K562 (cell line): ENCODE results near the gene SNUPN. TPM values are rescaled to one million over a fixed set of nuclear protein-coding genes. Genes with fewer than 3 reads are reported as not detected.

ENCODE experiments used
- ATAC-seq: fragments of 200-7000 bp; cut with Tn5 transposase; 3 replicates; pipeline ENCODE4 v1.9.1; 2020; ENCODE audit warnings: moderate library complexity
- BruUV-seq: library from RNA; stranded (reverse); fragments of 400-500 nt; replicated peaks from 2 replicates; lab custom pipeline; 2021; lab: Mats Ljungman, UMichigan
- CTCF ChIA-PET: fragments of 300-600 bp; formaldehyde crosslinking; extraction: SDS; loops from one replicate; lab custom pipeline; 2021; ENCODE audit warnings: low intra/inter-chr PET ratio; lab: Yijun Ruan, JAX
- POLR2A ChIA-PET: fragments of 300-600, 350-650 bp; sonication (Branson Sonifier 250); formaldehyde crosslinking; extraction: SDS; loops from one replicate; lab custom pipeline; 2021; ENCODE audit warnings: antibody characterized with exemption, inconsistent platforms; lab: Yijun Ruan, JAX
- DNase-seq, 4 experiments: peaks; one replicate each; pipeline versions ENCODE4 v3.0.0 to v3.0.0-alpha.2; 2011 to 2018; ENCODE audit warnings: low spot score in 3 of 4, mixed read lengths in 3 of 4; ENCODE audit errors: extremely low read depth in 1 of 4
- FAIRE-seq: peaks from 2 replicates; lab custom pipeline; 2011; peaks lifted over from hg19 to GRCh38; lab: Jason Lieb, UNC
- H2AFZ ChIP-seq: 2 replicates; pipeline ENCODE4 v1.6.0; 2011; ENCODE audit warnings: low read depth, low read length, control low read depth, inconsistent platforms
- H3K27ac ChIP-seq: fragments of 200-600 bp; 3 replicates; pipeline ENCODE4 v1.8.0; 2011; ENCODE audit warnings: low read depth, mild to moderate bottlenecking, control low read depth, inconsistent platforms, low read length, moderate library complexity, mixed read lengths; ENCODE audit errors: extremely low read depth
- H3K27me3 ChIP-seq, 2 experiments: fragments of 300-600 bp in 1 of 2; 2 replicates in 1 of 2; 3 replicates in 1 of 2; pipeline versions ENCODE4 v1.6.0 to v1.8.0; 2011; ENCODE audit warnings: inconsistent platforms in 2 of 2, low read length in 2 of 2, mild to moderate bottlenecking in 1 of 2, mixed read lengths in 1 of 2, moderate library complexity in 1 of 2; ENCODE audit not compliant: control insufficient read depth in 2 of 2, insufficient read depth in 2 of 2
- H3K36me3 ChIP-seq: fragments of 300-600 bp; 3 replicates; pipeline ENCODE4 v1.8.0; 2011; ENCODE audit warnings: mild to moderate bottlenecking, low read length, inconsistent platforms; ENCODE audit not compliant: control insufficient read depth, insufficient read depth
- H3K4me1 ChIP-seq, 2 experiments: fragments of 200-600 bp in 1 of 2; replicated peaks in 1 of 2; 2 replicates in 1 of 2; 3 replicates in 1 of 2; pipeline versions ENCODE4 v1.5.1 to v1.8.0; 2011; ENCODE audit warnings: inconsistent platforms in 2 of 2, low read length in 2 of 2, mild to moderate bottlenecking in 1 of 2, mixed read lengths in 1 of 2, moderate library complexity in 1 of 2; ENCODE audit not compliant: control insufficient read depth in 2 of 2, insufficient read depth in 2 of 2
- H3K4me2 ChIP-seq: 2 replicates; pipeline ENCODE4 v1.6.1; 2011; ENCODE audit warnings: low read length, control low read depth, inconsistent platforms, mixed read lengths; ENCODE audit not compliant: insufficient read depth
- H3K4me3 ChIP-seq: fragments of 200-600 bp; sonication (generic), shearing (Covaris generic); 2 replicates; pipeline ENCODE4 v1.5.1; 2016; ENCODE audit warnings: control low read depth, inconsistent platforms
- H3K79me2 ChIP-seq: fragments of 200-600 bp; 3 replicates; pipeline ENCODE4 v1.8.0; 2011; ENCODE audit warnings: low read length, inconsistent platforms; ENCODE audit not compliant: control insufficient read depth, insufficient read depth
- H3K9ac ChIP-seq, 2 experiments: 2 replicates each; pipeline versions ENCODE4 v1.6.0 to v1.6.1; 2011; ENCODE audit warnings: low read depth in 2 of 2, low read length in 2 of 2, control low read depth in 1 of 2, inconsistent platforms in 1 of 2, mild to moderate bottlenecking in 1 of 2, mixed read lengths in 1 of 2; ENCODE audit not compliant: insufficient read depth in 1 of 2
- H3K9me1 ChIP-seq: one replicate; pipeline ENCODE4 v1.6.0; 2011; ENCODE audit warnings: inconsistent platforms, mild to moderate bottlenecking, low read length, moderate library complexity; ENCODE audit not compliant: control insufficient read depth, insufficient read depth
- H3K9me3 ChIP-seq: replicated peaks from 2 replicates; pipeline ENCODE4 v1.5.1; 2011; ENCODE audit warnings: low read depth, low read length, inconsistent platforms; ENCODE audit not compliant: control insufficient read depth, insufficient read depth
- H4K20me1 ChIP-seq: replicated peaks from 2 replicates; pipeline ENCODE4 v1.6.1; 2011; ENCODE audit warnings: low read length, inconsistent platforms, mixed read lengths; ENCODE audit not compliant: control insufficient read depth, insufficient read depth
- BRD9 ChIP-seq: fragments of 450-650 bp; IDR thresholded peaks from 2 replicates; pipeline ENCODE4 v1.6.1; 2018; ENCODE audit warnings: low read depth; ENCODE audit not compliant: partially characterized antibody
- KDM5B ChIP-seq: fragments of 200-600 bp; sonication (generic); IDR thresholded peaks from 2 replicates; pipeline ENCODE4 v1.6.1; 2012; ENCODE audit warnings: low read depth, mild to moderate bottlenecking, moderate library complexity, low read length, control low read depth, inconsistent platforms; ENCODE audit not compliant: insufficient replicate concordance
- NELFE ChIP-seq: IDR thresholded peaks from 2 replicates; pipeline ENCODE4 v1.6.1; 2011; ENCODE audit warnings: mild to moderate bottlenecking; ENCODE audit not compliant: insufficient read depth, insufficient read length
- PHF8 ChIP-seq: fragments of 200-600 bp; sonication (generic); IDR thresholded peaks from 2 replicates; pipeline ENCODE4 v1.6.1; 2012; ENCODE audit warnings: mixed run types, mild to moderate bottlenecking, inconsistent platforms, low read length, moderate library complexity, borderline replicate concordance
- SMARCA5 ChIP-seq: fragments of 450-650 bp; IDR thresholded peaks from 2 replicates; pipeline ENCODE4 v1.6.1; 2016
- WGBS: fragments of 100-300 bp; shearing (Covaris generic); methylation state at CpG from one replicate; pipeline ENCODE4 v1.1.6; 2016; ENCODE audit warnings: low coverage, mixed read lengths; ENCODE audit not compliant: insufficient coverage; ENCODE audit errors: missing lambda C conversion rate; 5-methylcytosine and 5-hydroxymethylcytosine counted together
- in situ Hi-C: fragments of 300-500 bp; cut with MboI; formaldehyde crosslinking; loops from 4 replicates; pipeline ENCODE4 v1.15.0; 2018; ENCODE audit warnings: inconsistent platforms, mixed read lengths
- intact Hi-C: fragments of 100-400 bp; cut with micrococcal nuclease; formaldehyde crosslinking; loops from 2 replicates; pipeline ENCODE4 v1.14.2; 2022
- polyA plus RNA-seq, 8 experiments: library from polyadenylated mRNA; depleted of rRNA in 4 of 8; stranded (reverse) in 5 of 8; unstranded in 3 of 8; fragments of >200 nt; fragmentation: Nextera tagmentation in 2 of 8; fragmentation: Illumina TruSeq in 1 of 8; extraction: Ambion mirVana in 2 of 8; extraction: Trizol in 1 of 8; gene quantifications; 2 replicates each; pipeline versions ENCODE4 v1.2.1 to v1.2.3, GENCODE V29; 2011 to 2014; ENCODE audit warnings: inconsistent platforms in 1 of 8, missing spikeins in 1 of 8
- total RNA-seq, 7 experiments: library from RNA; depleted of rRNA in 6 of 7; stranded (reverse); fragments of >200 nt in 6 of 7; fragmentation: Illumina TruSeq in 2 of 7; extraction: Trizol in 2 of 7; gene quantifications; 2 replicates each; pipeline versions ENCODE4 v1.2.1 to v1.2.3, GENCODE V29; 2011 to 2021; ENCODE audit warnings: low replicate concordance in 1 of 7
- TF ChIP-seq, protein P1 (sequence below), 2 experiments: fragments of 450-650 bp; formaldehyde crosslinking in 1 of 2; IDR thresholded peaks; 2 replicates each; pipeline versions ENCODE4 v1.4.0 to v1.6.1; 2014 to 2020; ENCODE audit warnings: mild to moderate bottlenecking in 2 of 2, borderline replicate concordance in 1 of 2, low read depth in 1 of 2
- TF ChIP-seq, protein P2 (sequence below): fragments of 450-650 bp; formaldehyde crosslinking; IDR thresholded peaks from 2 replicates; pipeline ENCODE4 v1.4.0; 2022; ENCODE audit warnings: mild to moderate bottlenecking, moderate library complexity
- TF ChIP-seq, protein P3 (sequence below): sonication (generic); IDR thresholded peaks from 2 replicates; pipeline ENCODE4 v1.6.1; 2016
- TF ChIP-seq, protein P4 (sequence below): sonication (generic); formaldehyde crosslinking; IDR thresholded peaks from 2 replicates; pipeline ENCODE4 v1.8.0; 2022; ENCODE audit warnings: mild to moderate bottlenecking, missing genetic modification reagents, borderline replicate concordance

SNUPN gene
- total and polyA plus RNA-seq, 9 of the 15 experiments (the other 6 are each of a cell fraction or from before 2014, with no cell fraction given), result 32.2 to 78.3 (median 40.0) TPM

DNA sequence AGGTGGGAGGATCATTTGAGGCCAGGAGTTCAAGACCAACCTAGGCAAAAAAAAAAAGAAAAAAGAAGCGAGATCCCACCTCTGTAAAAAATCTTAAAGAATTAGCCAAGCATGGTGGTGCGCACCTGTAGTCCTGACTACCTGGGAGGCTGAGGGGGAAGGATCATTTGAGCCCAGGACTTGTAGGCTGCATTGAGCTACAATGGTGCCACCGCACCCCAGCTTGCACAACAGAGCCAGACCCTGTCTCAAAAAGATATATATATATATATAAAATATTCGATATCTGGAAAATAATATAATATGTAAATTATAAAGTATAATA, 15.6 kb upstream of the SNUPN start:
- no peak overlapping the region for H3K4me3 ChIP-seq
- ChIA-PET POLR2A (interaction anchor here (0.8 to 3.7 kb wide), 4 partner anchors 10 to 187 kb away, joined by 3 to 20 read pairs (median 4); no protein-coding TSS in a partner anchor), CTCF (interaction anchor here (0.6 to 2.1 kb wide), 4 partner anchors 15 to 273 kb away, joined by 3 to 10 read pairs (median 6); partner anchors contain the start of genes MAN2C1 and SNUPN)
- peaks cover 39% of the 10 kb centered on the region for H3K79me2 ChIP-seq
- H3K4me2 ChIP-seq, result peak overlapping the region; percentile 95
- no peak for ATAC-seq
- peak overlapping the region; percentile 37 to 80; a peak in 2 of 4 replicates for H3K9ac ChIP-seq
- H3K27me3 ChIP-seq, result no peaks in the 10 kb centered on the region; a peak in 1 of 5 replicates
- H3K4me1 ChIP-seq, result peaks cover 12 to 25% of the 10 kb centered on the region in 2 experiments
- no peaks in the 10 kb centered on the region for H3K9me1 ChIP-seq
- peak overlapping the region; percentile 86; the same call in 1 of the 3 replicates for H3K27ac ChIP-seq
- FAIRE-seq, result no peak
- peaks cover 15% of the 10 kb centered on the region for H3K36me3 ChIP-seq
- BruUV-seq, result no TSS peak
- peaks cover 9% of the 10 kb centered on the region; the same call in 1 of the 2 replicates for H4K20me1 ChIP-seq
- WGBS, result 72% methylated on average over 4 of the region's 4 CpGs
- no peak overlapping the region for H2AFZ ChIP-seq
- in situ Hi-C loops (no loop called here), intact Hi-C loops (loop anchor here (2.0 to 5.0 kb wide), 3 partner anchors 44 to 272 kb away; partner anchors contain the start of genes MAN2C1 and SIN3A)
- no peaks in the 10 kb centered on the region for H3K9me3 ChIP-seq
- no peak for DNase-seq
- TF ChIP-seq SMARCA5 (0 out of 2 replicates have a peak, but pooled peaks have one; percentile 62), BRD9 (peak; percentile 1), NELFE (no peak), PHF8 (no peak), KDM5B (no peak)
- TF ChIP-seq, protein P1, sequence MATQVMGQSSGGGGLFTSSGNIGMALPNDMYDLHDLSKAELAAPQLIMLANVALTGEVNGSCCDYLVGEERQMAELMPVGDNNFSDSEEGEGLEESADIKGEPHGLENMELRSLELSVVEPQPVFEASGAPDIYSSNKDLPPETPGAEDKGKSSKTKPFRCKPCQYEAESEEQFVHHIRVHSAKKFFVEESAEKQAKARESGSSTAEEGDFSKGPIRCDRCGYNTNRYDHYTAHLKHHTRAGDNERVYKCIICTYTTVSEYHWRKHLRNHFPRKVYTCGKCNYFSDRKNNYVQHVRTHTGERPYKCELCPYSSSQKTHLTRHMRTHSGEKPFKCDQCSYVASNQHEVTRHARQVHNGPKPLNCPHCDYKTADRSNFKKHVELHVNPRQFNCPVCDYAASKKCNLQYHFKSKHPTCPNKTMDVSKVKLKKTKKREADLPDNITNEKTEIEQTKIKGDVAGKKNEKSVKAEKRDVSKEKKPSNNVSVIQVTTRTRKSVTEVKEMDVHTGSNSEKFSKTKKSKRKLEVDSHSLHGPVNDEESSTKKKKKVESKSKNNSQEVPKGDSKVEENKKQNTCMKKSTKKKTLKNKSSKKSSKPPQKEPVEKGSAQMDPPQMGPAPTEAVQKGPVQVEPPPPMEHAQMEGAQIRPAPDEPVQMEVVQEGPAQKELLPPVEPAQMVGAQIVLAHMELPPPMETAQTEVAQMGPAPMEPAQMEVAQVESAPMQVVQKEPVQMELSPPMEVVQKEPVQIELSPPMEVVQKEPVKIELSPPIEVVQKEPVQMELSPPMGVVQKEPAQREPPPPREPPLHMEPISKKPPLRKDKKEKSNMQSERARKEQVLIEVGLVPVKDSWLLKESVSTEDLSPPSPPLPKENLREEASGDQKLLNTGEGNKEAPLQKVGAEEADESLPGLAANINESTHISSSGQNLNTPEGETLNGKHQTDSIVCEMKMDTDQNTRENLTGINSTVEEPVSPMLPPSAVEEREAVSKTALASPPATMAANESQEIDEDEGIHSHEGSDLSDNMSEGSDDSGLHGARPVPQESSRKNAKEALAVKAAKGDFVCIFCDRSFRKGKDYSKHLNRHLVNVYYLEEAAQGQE (IDR thresholded peaks at IDR 0.05; ENCODE audit: borderline replicate concordance), result no peak
- TF ChIP-seq, protein P1 (CRISPR knock-in tag; IDR thresholded peaks at IDR 0.05; ENCODE audit: low read depth), result no peak
- TF ChIP-seq, protein P2, sequence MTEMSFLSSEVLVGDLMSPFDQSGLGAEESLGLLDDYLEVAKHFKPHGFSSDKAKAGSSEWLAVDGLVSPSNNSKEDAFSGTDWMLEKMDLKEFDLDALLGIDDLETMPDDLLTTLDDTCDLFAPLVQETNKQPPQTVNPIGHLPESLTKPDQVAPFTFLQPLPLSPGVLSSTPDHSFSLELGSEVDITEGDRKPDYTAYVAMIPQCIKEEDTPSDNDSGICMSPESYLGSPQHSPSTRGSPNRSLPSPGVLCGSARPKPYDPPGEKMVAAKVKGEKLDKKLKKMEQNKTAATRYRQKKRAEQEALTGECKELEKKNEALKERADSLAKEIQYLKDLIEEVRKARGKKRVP (CRISPR knock-in tag), result no peak
- TF ChIP-seq, protein P3, sequence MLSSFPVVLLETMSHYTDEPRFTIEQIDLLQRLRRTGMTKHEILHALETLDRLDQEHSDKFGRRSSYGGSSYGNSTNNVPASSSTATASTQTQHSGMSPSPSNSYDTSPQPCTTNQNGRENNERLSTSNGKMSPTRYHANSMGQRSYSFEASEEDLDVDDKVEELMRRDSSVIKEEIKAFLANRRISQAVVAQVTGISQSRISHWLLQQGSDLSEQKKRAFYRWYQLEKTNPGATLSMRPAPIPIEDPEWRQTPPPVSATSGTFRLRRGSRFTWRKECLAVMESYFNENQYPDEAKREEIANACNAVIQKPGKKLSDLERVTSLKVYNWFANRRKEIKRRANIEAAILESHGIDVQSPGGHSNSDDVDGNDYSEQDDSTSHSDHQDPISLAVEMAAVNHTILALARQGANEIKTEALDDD, result no peak
- TF ChIP-seq, protein P4, sequence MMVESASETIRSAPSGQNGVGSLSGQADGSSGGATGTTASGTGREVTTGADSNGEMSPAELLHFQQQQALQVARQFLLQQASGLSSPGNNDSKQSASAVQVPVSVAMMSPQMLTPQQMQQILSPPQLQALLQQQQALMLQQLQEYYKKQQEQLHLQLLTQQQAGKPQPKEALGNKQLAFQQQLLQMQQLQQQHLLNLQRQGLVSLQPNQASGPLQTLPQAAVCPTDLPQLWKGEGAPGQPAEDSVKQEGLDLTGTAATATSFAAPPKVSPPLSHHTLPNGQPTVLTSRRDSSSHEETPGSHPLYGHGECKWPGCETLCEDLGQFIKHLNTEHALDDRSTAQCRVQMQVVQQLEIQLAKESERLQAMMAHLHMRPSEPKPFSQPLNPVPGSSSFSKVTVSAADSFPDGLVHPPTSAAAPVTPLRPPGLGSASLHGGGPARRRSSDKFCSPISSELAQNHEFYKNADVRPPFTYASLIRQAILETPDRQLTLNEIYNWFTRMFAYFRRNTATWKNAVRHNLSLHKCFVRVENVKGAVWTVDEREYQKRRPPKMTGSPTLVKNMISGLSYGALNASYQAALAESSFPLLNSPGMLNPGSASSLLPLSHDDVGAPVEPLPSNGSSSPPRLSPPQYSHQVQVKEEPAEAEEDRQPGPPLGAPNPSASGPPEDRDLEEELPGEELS (CRISPR knock-in tag), result no peak
